GM10847 (cell line): ENCODE data around the gene HPSE.

ENCODE experiments used
- POLR2A ChIP-seq: IDR thresholded peaks from 2 replicates; pipeline ENCODE4 v1.6.1; 2011; ENCODE audit not compliant: insufficient read length; ENCODE audit errors: extremely low read depth

The HPSE gene

GRCh38 chr4:83316459-83317165 lies 18.0 kb downstream of the HPSE start:
- TF ChIP-seq POLR2A: no peak

- TF ChIP-seq POLR2A: no peak
Observed at GRCh38 chr4:83315341-83315870, 19.2 kb downstream of the HPSE start.

- no peak for TF ChIP-seq POLR2A
Observed at GRCh38 chr4:83308672-83309071, 26.0 kb downstream of the HPSE start.

GRCh38 chr4:83307920-83308319 lies 26.7 kb downstream of the HPSE start:
- TF ChIP-seq POLR2A: no peak

GRCh38 chr4:83305187-83305586 lies 29.5 kb downstream of the HPSE start:
- TF ChIP-seq POLR2A: no peak

- TF ChIP-seq POLR2A: no peak
Observed at GRCh38 chr4:83297548-83298260, 36.9 kb downstream of the HPSE start.

GRCh38 chr4:83293305-83294046 lies 41.2 kb downstream of the HPSE start:
- TF ChIP-seq POLR2A: no peak

GRCh38 chr4:83285055-83285407 lies 49.6 kb downstream of the HPSE start:
- no peak for TF ChIP-seq POLR2A

- peak; percentile 73 for TF ChIP-seq POLR2A
Observed at GRCh38 chr4:83284193-83285054, 50.2 kb downstream of the HPSE start, which contains the start of gene COQ2. TSS of gene COQ2 (minus strand) at chr4:83284798. CDS start at chr4:83284764, 34 bp downstream.

GRCh38 chr4:83283181-83283580 lies 51.5 kb downstream of the HPSE start:
- no peak for TF ChIP-seq POLR2A

GRCh38 chr4:83282049-83282535 lies 52.6 kb downstream of the HPSE start:
- no peak for TF ChIP-seq POLR2A

- TF ChIP-seq POLR2A: no peak
Observed at GRCh38 chr4:83281307-83281706, 53.3 kb downstream of the HPSE start.

- no peak for TF ChIP-seq POLR2A
Observed at GRCh38 chr4:83276299-83277040, 58.2 kb downstream of the HPSE start.

- TF ChIP-seq POLR2A: no peak
Observed at GRCh38 chr4:83272900-83273299, 61.7 kb downstream of the HPSE start.
